Stimulated activated CD8-positive, alpha-beta memory T cell treated with anti-CD3 and anti-CD28 coated beads, Interleukin-12 subunit alpha, Interleukin-12 subunit beta, amount 100 ng/mL, for 1 hour (primary cell): ENCODE data around the gene ARFGAP1.

ENCODE experiments used
- DNase-seq: peaks from one replicate; pipeline ENCODE4 v3.0.0-alpha.2; 2020; ENCODE audit warnings: low read depth

ARFGAP1 gene

GRCh38 chr20:63272105-63273058 lies at the start of gene ARFGAP1:
TSS of gene ARFGAP1 (plus strand) at chr20:63272813. CDS start at chr20:63275581, 2,768 bp downstream.
- peak; percentile 74 for DNase-seq

- DNase-seq: peak; percentile 20
These were observed 49.3 kb upstream of the ARFGAP1 start for GRCh38 chr20:63223121-63223825.

- DNase-seq: no peak
These were observed 48.8 kb upstream of the ARFGAP1 start for GRCh38 chr20:63223826-63224207.

- DNase-seq: no peak
These were observed 48.1 kb upstream of the ARFGAP1 start for GRCh38 chr20:63224412-63225081.

GRCh38 chr20:63225082-63225454 lies 47.5 kb upstream of the ARFGAP1 start:
- DNase-seq: no peak

GRCh38 chr20:63226042-63226943 lies 46.3 kb upstream of the ARFGAP1 start:
- no peak for DNase-seq

- no peak for DNase-seq
These were observed 45.4 kb upstream of the ARFGAP1 start for GRCh38 chr20:63227260-63227659.

GRCh38 chr20:63228806-63229205 lies 43.8 kb upstream of the ARFGAP1 start:
- no peak for DNase-seq

GRCh38 chr20:63230800-63231268 lies 41.8 kb upstream of the ARFGAP1 start:
- no peak for DNase-seq

- DNase-seq: no peak
These were observed 40.2 kb upstream of the ARFGAP1 start for GRCh38 chr20:63232235-63233060.

- no peak for DNase-seq
These were observed 39.6 kb upstream of the ARFGAP1 start for GRCh38 chr20:63233061-63233344.

GRCh38 chr20:63233924-63234323 lies 38.7 kb upstream of the ARFGAP1 start:
- no peak for DNase-seq

GRCh38 chr20:63234693-63235398 lies 37.8 kb upstream of the ARFGAP1 start:
- no peak for DNase-seq

GRCh38 chr20:63235399-63235983 lies 37.1 kb upstream of the ARFGAP1 start, which contains the start of gene BIRC7:
TSS of gene BIRC7 (plus strand) at chr20:63235905. CDS start at chr20:63236097, 192 bp downstream.
- DNase-seq: no peak

GRCh38 chr20:63236116-63236837 lies 36.3 kb upstream of the ARFGAP1 start:
- no peak for DNase-seq

GRCh38 chr20:63238031-63238430 lies 34.6 kb upstream of the ARFGAP1 start:
- no peak for DNase-seq

- no peak for DNase-seq
These were observed 34.0 kb upstream of the ARFGAP1 start for GRCh38 chr20:63238514-63239125.

GRCh38 chr20:63239431-63239830 lies 33.2 kb upstream of the ARFGAP1 start:
- no peak for DNase-seq
